SK-MEL-5 (cell line): ENCODE data around the gene ARHGAP24. TPM values are rescaled to one million over a fixed set of nuclear protein-coding genes. Genes with fewer than 3 reads are reported as not detected.

Experiments used
- DNase-seq: peaks from one replicate; pipeline ENCODE4 v3.0.0-alpha.2; 2016; ENCODE audit warnings: low read depth, low spot score
- in situ Hi-C: cut with HindIII; loops from 2 replicates; pipeline ENCODE4 v1.10.0; 2016; ENCODE audit warnings: low sequenced_read_pairs, high pct_unique_total_duplicates, low pct_unique_long_range_greater_than_20kb
- total RNA-seq: library from RNA; depleted of rRNA; stranded (reverse); fragments of >200 nt; shearing (Covaris generic); gene quantifications from 2 replicates; pipeline ENCODE4 v1.2.3, GENCODE V29; 2014

The ARHGAP24 gene
- total RNA-seq, 1 experiment from 2014 or later = 10.1 TPM

DNA sequence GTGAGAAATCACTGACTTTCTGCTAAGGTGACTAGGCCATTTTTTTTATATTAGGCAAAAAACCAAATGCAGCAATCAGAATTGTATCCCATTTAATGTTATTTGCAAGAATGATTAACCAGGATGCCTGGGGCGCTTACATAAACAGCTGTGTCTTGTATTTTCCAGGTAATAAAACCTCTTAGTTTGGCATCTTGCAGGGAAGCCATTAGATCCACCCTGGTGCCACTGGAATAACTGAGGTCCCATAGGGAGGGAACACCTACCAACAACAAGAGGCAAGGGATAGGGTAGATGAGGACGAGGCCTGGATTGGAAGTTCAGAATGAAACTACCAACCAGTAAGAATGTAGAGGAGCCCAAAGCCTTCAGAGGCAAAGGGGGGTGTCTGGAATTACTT, 288.3 kb downstream of the ARHGAP24 start:
- in situ Hi-C loops = no loop called here
- DNase-seq = no peak

DNA sequence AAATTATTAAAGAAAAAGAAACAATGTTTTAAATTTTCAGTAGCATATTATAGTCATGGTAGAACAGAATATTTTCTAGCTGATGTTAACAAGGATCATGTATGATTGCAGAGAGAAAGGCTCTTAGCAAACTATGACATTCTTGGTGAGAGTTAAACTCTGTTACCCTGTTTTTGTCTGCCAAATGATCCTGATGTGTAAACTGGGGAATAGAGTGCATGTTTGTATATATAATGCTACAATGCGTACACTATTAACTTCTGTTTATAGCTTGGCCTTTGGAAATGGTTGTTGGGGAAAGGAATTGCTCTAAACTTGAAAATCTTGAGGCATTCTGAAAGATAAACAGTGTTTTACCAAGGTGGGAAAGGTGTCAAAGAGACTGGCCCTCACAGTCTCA, 292.7 kb downstream of the ARHGAP24 start:
- in situ Hi-C loops = no loop called here
- no peak for DNase-seq

DNA sequence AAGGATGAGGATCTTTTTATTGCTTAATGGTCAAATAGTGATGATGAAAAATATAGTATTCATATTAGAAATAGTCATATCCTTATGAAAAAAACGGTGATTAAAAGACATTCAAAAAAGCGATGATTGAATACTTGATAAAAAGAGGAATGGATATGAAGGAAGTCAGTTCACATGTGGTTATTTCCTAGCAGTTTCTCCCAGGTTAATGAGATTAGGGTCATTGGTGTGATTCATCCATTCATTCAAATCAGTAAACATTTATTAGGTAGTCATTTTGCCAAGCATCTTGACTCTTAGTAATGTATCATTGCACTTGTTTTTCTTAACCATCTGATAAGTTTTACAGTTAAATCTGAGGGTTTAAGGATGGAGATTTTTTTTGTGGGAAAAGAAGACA, 294.1 kb downstream of the ARHGAP24 start:
- no peak for DNase-seq
- in situ Hi-C loops = no loop called here

- in situ Hi-C loops = no loop called here
- no peak for DNase-seq
Measured at GRCh38 chr4:85772470-85772869, 297.5 kb downstream of the ARHGAP24 start.

- in situ Hi-C loops = no loop called here
- no peak for DNase-seq
Measured at GRCh38 chr4:85773372-85773771, 298.4 kb downstream of the ARHGAP24 start.

GRCh38 chr4:85774000-85774399, 299.1 kb downstream of the ARHGAP24 start:
- DNase-seq = no peak
- in situ Hi-C loops = no loop called here

- in situ Hi-C loops = no loop called here
Measured at GRCh38 chr4:85774489-85774888, 299.5 kb downstream of the ARHGAP24 start.

GRCh38 chr4:85776096-85776495, 301.1 kb downstream of the ARHGAP24 start:
- no peak for DNase-seq
- in situ Hi-C loops = no loop called here

More at GRCh38 chr4:85774489-85774888, 299.5 kb downstream of the ARHGAP24 start:
- no peak for DNase-seq

DNA sequence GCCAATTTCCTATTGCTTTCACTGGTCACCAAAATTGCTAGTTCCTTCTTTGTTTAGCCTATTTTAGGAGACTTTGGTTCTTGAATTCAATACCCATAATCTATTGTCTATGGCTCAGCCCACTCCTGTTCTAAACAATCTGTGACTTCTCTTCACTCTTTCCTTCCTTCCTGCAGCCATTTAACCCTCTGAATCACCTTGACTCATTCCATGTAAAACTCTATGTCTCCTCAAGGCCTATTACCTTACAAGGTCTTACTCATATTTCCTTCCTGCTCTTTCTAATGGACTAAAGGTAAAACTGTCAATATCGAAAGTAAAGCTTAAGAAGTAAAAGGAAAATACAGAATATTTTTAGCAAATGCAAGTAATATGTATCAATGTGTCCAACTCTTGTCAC, 301.6 kb downstream of the ARHGAP24 start:
- in situ Hi-C loops = no loop called here
- DNase-seq = no peak

DNA sequence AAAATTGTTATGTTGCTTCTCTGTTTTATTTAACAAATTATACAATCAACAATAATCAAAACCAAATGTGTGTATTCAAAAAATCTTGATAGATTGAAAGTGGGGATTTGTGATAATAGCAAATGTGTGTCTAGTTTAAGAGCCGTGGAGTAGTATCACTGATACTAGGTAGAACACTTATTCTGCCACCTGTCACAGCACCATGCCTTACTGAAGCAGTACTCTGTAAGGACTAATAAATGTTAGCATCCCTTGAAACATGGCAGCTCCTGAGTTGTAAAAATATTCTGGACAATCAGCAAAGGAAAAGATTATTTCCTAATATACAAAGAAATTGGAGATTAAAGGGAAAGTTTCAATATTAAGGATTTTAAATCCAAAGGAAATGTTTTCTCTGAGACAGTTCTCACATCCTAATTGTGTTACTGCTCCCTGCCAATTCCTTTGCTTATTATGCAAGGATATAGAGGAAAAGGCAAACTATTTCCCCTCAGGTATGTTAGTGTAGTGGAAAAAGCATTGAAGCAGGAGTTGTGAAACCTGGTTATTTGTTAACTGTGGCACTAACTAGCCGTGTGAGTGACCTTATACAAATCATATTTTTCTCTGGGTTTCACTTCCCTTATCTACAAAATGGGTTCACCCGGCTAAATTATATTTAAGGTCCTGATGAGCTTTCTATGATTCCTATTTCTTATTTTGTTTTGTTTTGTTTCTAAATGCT, 303.1 kb downstream of the ARHGAP24 start:
- no peak for DNase-seq
- in situ Hi-C loops = no loop called here

- no peak for DNase-seq
- in situ Hi-C loops = no loop called here
Measured at GRCh38 chr4:85778632-85779131, 303.7 kb downstream of the ARHGAP24 start.

DNA sequence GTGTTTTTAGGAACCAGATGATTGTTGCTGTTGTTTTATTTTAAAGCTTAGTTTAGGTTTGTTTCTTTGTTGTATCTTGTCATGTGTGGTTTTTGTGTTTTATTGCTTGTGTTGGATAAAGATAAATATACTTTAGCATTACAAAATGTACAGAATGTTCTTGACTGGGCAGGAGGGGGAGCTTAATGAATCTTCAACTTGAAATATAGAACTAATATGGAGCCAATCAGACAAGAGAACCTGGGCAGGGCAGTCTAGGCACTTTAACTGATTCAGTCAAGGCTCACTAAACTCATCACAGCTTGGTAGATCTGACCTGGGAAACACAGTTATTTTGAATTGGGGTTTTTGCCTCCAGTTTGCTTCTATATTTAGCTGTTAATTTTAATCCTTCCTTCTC, 304.2 kb downstream of the ARHGAP24 start:
- DNase-seq = no peak
- in situ Hi-C loops = no loop called here

DNA sequence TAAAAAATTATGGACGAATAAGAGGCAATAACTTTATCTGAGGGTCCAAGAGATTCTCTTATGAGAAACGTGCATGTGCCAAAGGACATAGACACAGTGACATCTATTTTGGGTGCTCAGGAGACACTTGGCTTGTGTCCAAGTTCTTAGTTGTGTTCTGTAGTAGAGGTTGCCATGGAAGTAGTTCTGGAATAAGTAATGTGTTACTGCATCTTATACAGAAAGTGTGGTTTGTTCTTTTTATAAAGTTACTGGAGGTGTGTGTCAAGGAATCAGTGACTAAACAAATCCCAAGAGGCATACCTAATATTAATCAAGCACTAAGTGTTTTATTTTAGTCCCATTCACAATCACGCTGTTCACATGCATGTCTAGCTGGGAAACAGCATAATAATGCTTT, 305.7 kb downstream of the ARHGAP24 start:
- DNase-seq = no peak
- in situ Hi-C loops = no loop called here

GRCh38 chr4:85783483-85783882, 308.5 kb downstream of the ARHGAP24 start:
- in situ Hi-C loops = no loop called here
- DNase-seq = no peak

GRCh38 chr4:85783900-85784299, 308.9 kb downstream of the ARHGAP24 start:
- in situ Hi-C loops = no loop called here
- DNase-seq = no peak

GRCh38 chr4:85784348-85784747, 309.4 kb downstream of the ARHGAP24 start:
- no peak for DNase-seq
- in situ Hi-C loops = no loop called here

- DNase-seq = no peak
- in situ Hi-C loops = no loop called here
Measured at GRCh38 chr4:85784947-85785346, 310.0 kb downstream of the ARHGAP24 start.

- in situ Hi-C loops = no loop called here
- no peak for DNase-seq
Measured at GRCh38 chr4:85787133-85787532, 312.2 kb downstream of the ARHGAP24 start.

GRCh38 chr4:85788604-85789003, 313.7 kb downstream of the ARHGAP24 start:
- no peak for DNase-seq
- in situ Hi-C loops = no loop called here

GRCh38 chr4:85789241-85789640, 314.3 kb downstream of the ARHGAP24 start:
- in situ Hi-C loops = no loop called here
- no peak for DNase-seq
